ENCODE results near the gene CARMIL3.

GRCh38 chr14:24085215-24085614, 33.4 kb downstream of the CARMIL3 start:
- no peak for TF ChIP-seq POLR2AphosphoS5 (IDR thresholded peaks at IDR 0.05; ENCODE audit: low read depth)
- no peak for TF ChIP-seq CTCF (IDR thresholded peaks at IDR 0.05; ENCODE audit: insufficient read depth, low read length)
- no peak for TF ChIP-seq GABPA (IDR thresholded peaks at IDR 0.05; ENCODE audit: low read depth)
- TF ChIP-seq REST (IDR thresholded peaks at IDR 0.05; ENCODE audit: insufficient replicate concordance, low read depth) = no peak
- TF ChIP-seq SPI1 (IDR thresholded peaks at IDR 0.05; ENCODE audit: borderline replicate concordance, low read depth) = no peak
